ENCODE results near the gene SERPINA5.

GRCh38 chr14:94617988-94618822, 37.0 kb downstream of the SERPINA5 start:
- TF ChIP-seq, protein P1, sequence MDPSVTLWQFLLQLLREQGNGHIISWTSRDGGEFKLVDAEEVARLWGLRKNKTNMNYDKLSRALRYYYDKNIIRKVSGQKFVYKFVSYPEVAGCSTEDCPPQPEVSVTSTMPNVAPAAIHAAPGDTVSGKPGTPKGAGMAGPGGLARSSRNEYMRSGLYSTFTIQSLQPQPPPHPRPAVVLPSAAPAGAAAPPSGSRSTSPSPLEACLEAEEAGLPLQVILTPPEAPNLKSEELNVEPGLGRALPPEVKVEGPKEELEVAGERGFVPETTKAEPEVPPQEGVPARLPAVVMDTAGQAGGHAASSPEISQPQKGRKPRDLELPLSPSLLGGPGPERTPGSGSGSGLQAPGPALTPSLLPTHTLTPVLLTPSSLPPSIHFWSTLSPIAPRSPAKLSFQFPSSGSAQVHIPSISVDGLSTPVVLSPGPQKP (IDR thresholded peaks at IDR 0.05; ENCODE audit: low read depth, low read length) = no peak
- TF ChIP-seq NR3C1 (IDR thresholded peaks at IDR 0.05) = no peak
- no peak for TF ChIP-seq EP300 (IDR thresholded peaks at IDR 0.05)

Data from A549 (cell line).